Fibroblast of lung (primary cell): ENCODE data around the gene NID1.

Source experiments
- CTCF ChIP-seq, 2 donors: IDR thresholded peaks in 1 of 2; conservative IDR thresholded peaks in 1 of 2; 1 replicate in 1 of 2; 2 replicates in 1 of 2; pipeline ENCODE4 v1.5.1; 2011 to 2012; ENCODE audit warnings: low read length in 2 of 2, control low read depth in 1 of 2, inconsistent platforms in 1 of 2, low read depth in 1 of 2, mild to moderate bottlenecking in 1 of 2
- EZH2 ChIP-seq: IDR thresholded peaks from 2 replicates; pipeline ENCODE4 v1.5.1; 2012; ENCODE audit warnings: low read length, control low read depth, mild to moderate bottlenecking; ENCODE audit errors: missing control alignments

DNA sequence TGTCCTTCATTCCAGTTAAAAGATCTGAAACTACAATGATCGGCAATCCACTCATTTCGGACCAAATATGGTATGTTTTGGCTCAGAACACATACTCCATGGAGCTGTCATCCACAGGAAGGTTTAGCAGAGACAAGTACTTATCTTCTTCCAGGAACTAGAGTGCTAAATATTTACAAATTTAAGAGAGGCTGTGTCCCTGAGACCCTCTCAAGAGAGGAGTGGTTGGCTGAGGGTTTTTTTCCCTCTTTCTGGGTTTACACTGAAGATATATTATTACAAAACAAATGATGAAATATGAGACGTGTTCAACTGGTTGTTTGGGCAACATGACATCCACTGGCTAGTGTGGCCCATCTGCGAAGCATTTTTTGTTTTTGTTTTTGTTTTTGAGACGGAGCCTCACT lies 25.9 kb upstream of the NID1 start:
- TF ChIP-seq CTCF (conservative IDR thresholded peaks at IDR 0.05 in 1 of 2, IDR thresholded peaks at IDR 0.05 in 1 of 2; ENCODE audit: low read depth in 1 of 2, low read length in 2 of 2) (no peak), EZH2 (no peak)
